NCI-H510A (cell line): ENCODE results near the gene RPS6KA5.
"Not testable (repeated sequence)": the region's sequence is repeated elsewhere in the genome, so short reads cannot be mapped to it uniquely, and the experiment has no call there.

Experiments
- DNase-seq: peaks from one replicate; lab custom pipeline; 2025; lab: John Stamatoyannopoulos, UW

Gene RPS6KA5

GRCh38 chr14:91065266-91065665 is 4.8 kb upstream of the RPS6KA5 start:
- no peak for DNase-seq

- no peak for DNase-seq
Measured at GRCh38 chr14:91063119-91063518, 2.7 kb upstream of the RPS6KA5 start.

GRCh38 chr14:91062600-91062999 is 2.2 kb upstream of the RPS6KA5 start:
- no peak for DNase-seq

GRCh38 chr14:91061056-91061887 is 831 bp upstream of the RPS6KA5 start:
- DNase-seq = no peak

GRCh38 chr14:91059576-91060350 is 678 bp downstream of the RPS6KA5 start:
- DNase-seq = peak; percentile 35

- no peak for DNase-seq
Measured at GRCh38 chr14:91058042-91058581, 2.3 kb downstream of the RPS6KA5 start.

GRCh38 chr14:91056361-91056760 is 4.1 kb downstream of the RPS6KA5 start:
- no peak for DNase-seq

GRCh38 chr14:91055016-91055415 is 5.4 kb downstream of the RPS6KA5 start:
- no peak for DNase-seq

GRCh38 chr14:91048676-91049075 is 11.8 kb downstream of the RPS6KA5 start:
- no peak for DNase-seq

GRCh38 chr14:91048265-91048664 is 12.2 kb downstream of the RPS6KA5 start:
- no peak for DNase-seq

GRCh38 chr14:91047174-91047753 is 13.2 kb downstream of the RPS6KA5 start:
- DNase-seq = no peak

GRCh38 chr14:91046488-91047072 is 13.9 kb downstream of the RPS6KA5 start:
- DNase-seq = no peak

GRCh38 chr14:91041450-91041849 is 19.0 kb downstream of the RPS6KA5 start:
- DNase-seq = no peak

- DNase-seq = no peak
Measured at GRCh38 chr14:91040545-91040944, 19.9 kb downstream of the RPS6KA5 start.

- DNase-seq = no peak
Measured at GRCh38 chr14:91038439-91038838, 22.0 kb downstream of the RPS6KA5 start.

GRCh38 chr14:91036741-91037469 is 23.5 kb downstream of the RPS6KA5 start:
- no peak for DNase-seq

- no peak for DNase-seq
Measured at GRCh38 chr14:91035855-91036254, 24.6 kb downstream of the RPS6KA5 start.

- DNase-seq = not testable (repeated sequence)
Measured at GRCh38 chr14:91034379-91034778, 26.1 kb downstream of the RPS6KA5 start.

- no peak for DNase-seq
Measured at GRCh38 chr14:91032248-91032647, 28.2 kb downstream of the RPS6KA5 start.

GRCh38 chr14:91031666-91032065 is 28.8 kb downstream of the RPS6KA5 start:
- DNase-seq = no peak

GRCh38 chr14:91029456-91030217 is 30.8 kb downstream of the RPS6KA5 start:
- no peak for DNase-seq
